GM18498 (cell line): Measurements from ENCODE around the gene SMCHD1.
"Not testable (repeated sequence)": the region's sequence is repeated elsewhere in the genome, so short reads cannot be mapped to it uniquely, and the experiment has no call there.

Source experiments
- ATAC-seq: cut with Tn5 transposase; IDR thresholded peaks from one replicate; pipeline ENCODE4 v1.9.1; 2021; ENCODE audit warnings: mild to moderate bottlenecking, moderate library complexity; ENCODE audit not compliant: unreplicated experiment

SMCHD1 gene

GRCh38 chr18:2811416-2811815 is 155.9 kb downstream of the SMCHD1 start:
- no peak for ATAC-seq

GRCh38 chr18:2814928-2815327 is 159.4 kb downstream of the SMCHD1 start:
- ATAC-seq, result no peak

- no peak for ATAC-seq
Measured at GRCh38 chr18:2818281-2818680, 162.8 kb downstream of the SMCHD1 start.

- no peak for ATAC-seq
Measured at GRCh38 chr18:2821695-2822094, 166.2 kb downstream of the SMCHD1 start.

- ATAC-seq, result no peak
Measured at GRCh38 chr18:2822213-2822921, 166.8 kb downstream of the SMCHD1 start.

GRCh38 chr18:2823202-2823601 is 167.7 kb downstream of the SMCHD1 start:
- no peak for ATAC-seq

GRCh38 chr18:2823966-2824365 is 168.4 kb downstream of the SMCHD1 start:
- no peak for ATAC-seq

- no peak for ATAC-seq
Measured at GRCh38 chr18:2824865-2825264, 169.3 kb downstream of the SMCHD1 start.

- ATAC-seq, result no peak
Measured at GRCh38 chr18:2825613-2826175, 170.2 kb downstream of the SMCHD1 start.

- ATAC-seq, result no peak
Measured at GRCh38 chr18:2826581-2826980, 171.1 kb downstream of the SMCHD1 start.

GRCh38 chr18:2827061-2827460 is 171.5 kb downstream of the SMCHD1 start:
- ATAC-seq, result no peak

GRCh38 chr18:2836118-2836517 is 180.6 kb downstream of the SMCHD1 start:
- not testable (repeated sequence) for ATAC-seq

GRCh38 chr18:2837290-2837689 is 181.8 kb downstream of the SMCHD1 start:
- ATAC-seq, result not testable (repeated sequence)

GRCh38 chr18:2839202-2839601 is 183.7 kb downstream of the SMCHD1 start:
- ATAC-seq, result no peak

GRCh38 chr18:2840521-2840920 is 185.0 kb downstream of the SMCHD1 start:
- no peak for ATAC-seq

- no peak for ATAC-seq
Measured at GRCh38 chr18:2843146-2843545, 187.6 kb downstream of the SMCHD1 start.

GRCh38 chr18:2845172-2845571 is 189.6 kb downstream of the SMCHD1 start:
- no peak for ATAC-seq

GRCh38 chr18:2846636-2847316 is 191.2 kb downstream of the SMCHD1 start, which contains the start of gene EMILIN2:
Gene EMILIN2, plus strand, starts transcription at chr18:2847006. Its CDS starts 183 bp downstream, at chr18:2847189.
- peak; percentile 49 for ATAC-seq

- peak; percentile 35 for ATAC-seq
Measured at GRCh38 chr18:2847317-2848246, 192.1 kb downstream of the SMCHD1 start.

GRCh38 chr18:2848247-2849246 is 193.0 kb downstream of the SMCHD1 start:
- no peak for ATAC-seq
